ENCODE results near the gene NKX2-1. TPM values are rescaled to one million over a fixed set of nuclear protein-coding genes. Genes with fewer than 3 reads are reported as not detected.

The NKX2-1 gene
- total and polyA plus RNA-seq, 2 donors (not counting 3 experiments of a cell fraction or from before 2014, with no cell fraction given): not detected

DNA sequence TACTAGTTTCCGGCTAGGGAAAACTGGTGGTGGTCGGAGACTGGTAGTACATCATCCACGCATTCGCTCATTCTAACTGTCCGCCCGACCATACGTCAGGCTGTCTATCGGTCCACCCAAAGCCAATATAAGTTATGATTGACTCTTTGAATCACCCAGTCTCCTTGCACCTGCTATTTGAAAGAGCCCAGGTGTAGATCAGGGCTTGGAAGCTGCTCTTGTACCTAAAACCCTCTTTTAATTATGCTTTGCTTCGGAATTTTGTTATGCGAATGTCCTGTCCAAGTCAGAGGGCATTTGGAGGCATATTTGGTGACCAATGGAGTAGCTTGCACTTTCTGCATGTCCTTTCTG is 5.7 kb upstream of the NKX2-1 start:
- H3K4me1 ChIP-seq (ENCODE audit: control insufficient read depth, extremely low read depth, insufficient read depth, low read length): peaks cover 3% of the 10 kb centered on the region
- H4K20me1 ChIP-seq (replicated peaks; ENCODE audit: control insufficient read depth, extremely low read depth, insufficient read depth, low read length): no peaks in the 10 kb centered on the region
- FAIRE-seq (no peak), DNase-seq (ENCODE audit: low read depth, low spot score) (no peak)
- H3K9me3 ChIP-seq (replicated peaks; ENCODE audit: control insufficient read depth, insufficient read depth, low read length): no peaks in the 10 kb centered on the region
- POLR2A ChIA-PET: no interaction called here
- H3K4me2 ChIP-seq (ENCODE audit: insufficient read depth, low read length): no peak overlapping the region
- no peaks in the 10 kb centered on the region for H3K9me1 ChIP-seq (replicated peaks; ENCODE audit: control insufficient read depth, extremely low read depth, insufficient read depth, low read length)
- H3K36me3 ChIP-seq (ENCODE audit: control insufficient read depth in 2 of 2, extremely low read depth in 1 of 2, insufficient read depth in 2 of 2, low read length in 2 of 2): no peaks in the 10 kb centered on the region
- H3K27ac ChIP-seq (ENCODE audit: insufficient read depth, low read depth, low read length): no peak overlapping the region
- no TSS peak for BruUV-seq (replicated peaks)
- H3K79me2 ChIP-seq (ENCODE audit: control insufficient read depth, insufficient read depth, low read length): no peaks in the 10 kb centered on the region
- no peak for TF ChIP-seq MAX (IDR thresholded peaks at IDR 0.05; ENCODE audit: insufficient read depth, insufficient read length)
- no peak for TF ChIP-seq POLR2AphosphoS5 (IDR thresholded peaks at IDR 0.05; ENCODE audit: insufficient read depth, low read depth, low read length)
- no peak for TF ChIP-seq EZH2 (IDR thresholded peaks at IDR 0.05; ENCODE audit: borderline replicate concordance, low read depth, low read length, severe bottlenecking)
- TF ChIP-seq MYC (IDR thresholded peaks at IDR 0.05; ENCODE audit: low read depth, low read length): no peak
- no peak for TF ChIP-seq JUN (IDR thresholded peaks at IDR 0.05; ENCODE audit: borderline replicate concordance, insufficient read depth, insufficient read length, low read depth)
- no peak for TF ChIP-seq FOS (IDR thresholded peaks at IDR 0.05; ENCODE audit: borderline replicate concordance, insufficient read depth, low read length)
- TF ChIP-seq, protein P1, sequence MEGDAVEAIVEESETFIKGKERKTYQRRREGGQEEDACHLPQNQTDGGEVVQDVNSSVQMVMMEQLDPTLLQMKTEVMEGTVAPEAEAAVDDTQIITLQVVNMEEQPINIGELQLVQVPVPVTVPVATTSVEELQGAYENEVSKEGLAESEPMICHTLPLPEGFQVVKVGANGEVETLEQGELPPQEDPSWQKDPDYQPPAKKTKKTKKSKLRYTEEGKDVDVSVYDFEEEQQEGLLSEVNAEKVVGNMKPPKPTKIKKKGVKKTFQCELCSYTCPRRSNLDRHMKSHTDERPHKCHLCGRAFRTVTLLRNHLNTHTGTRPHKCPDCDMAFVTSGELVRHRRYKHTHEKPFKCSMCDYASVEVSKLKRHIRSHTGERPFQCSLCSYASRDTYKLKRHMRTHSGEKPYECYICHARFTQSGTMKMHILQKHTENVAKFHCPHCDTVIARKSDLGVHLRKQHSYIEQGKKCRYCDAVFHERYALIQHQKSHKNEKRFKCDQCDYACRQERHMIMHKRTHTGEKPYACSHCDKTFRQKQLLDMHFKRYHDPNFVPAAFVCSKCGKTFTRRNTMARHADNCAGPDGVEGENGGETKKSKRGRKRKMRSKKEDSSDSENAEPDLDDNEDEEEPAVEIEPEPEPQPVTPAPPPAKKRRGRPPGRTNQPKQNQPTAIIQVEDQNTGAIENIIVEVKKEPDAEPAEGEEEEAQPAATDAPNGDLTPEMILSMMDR (IDR thresholded peaks at IDR 0.05; ENCODE audit: extremely low read depth in 1 of 2, insufficient read depth in 1 of 2, low read depth in 1 of 2, low read length in 2 of 2): no peak
- no peak for TF ChIP-seq GATA2 (IDR thresholded peaks at IDR 0.05; ENCODE audit: insufficient read depth, insufficient read length, low read depth, low read length)
- no peak for TF ChIP-seq POLR2A (IDR thresholded peaks at IDR 0.05; ENCODE audit: low read depth, low read length)
- no peak overlapping the region for H3K9ac ChIP-seq (replicated peaks; ENCODE audit: extremely low read depth, insufficient read depth, low read length)
- CTCF ChIA-PET: interaction anchor here (0.8 to 3.0 kb wide), 10 partner anchors 10 to 592 kb away, joined by 3 to 12 read pairs (median 4); no protein-coding TSS in a partner anchor
- intact Hi-C loops (cut with micrococcal nuclease): loop anchor here (1.0 kb wide), 1 partner anchor 455 kb away; no protein-coding TSS in a partner anchor
- peaks cover 65 to 79% of the 10 kb centered on the region in 2 experiments for H3K27me3 ChIP-seq (ENCODE audit: control insufficient read depth in 2 of 2, insufficient read depth in 2 of 2, low read length in 2 of 2)
- no peak overlapping the region for H3K4me3 ChIP-seq (replicated peaks in 1 of 3; ENCODE audit: insufficient read depth in 1 of 3, low read depth in 1 of 3, low read length in 3 of 3)
- no peak overlapping the region for H2AFZ ChIP-seq (ENCODE audit: low read depth, low read length)
- dilution Hi-C loops (cut with MboI; ENCODE audit: extremely low pct_ligation_motif_present, low sequenced_read_pairs): no loop called here
